Stimulated activated CD4-positive, alpha-beta T cell treated with anti-CD3 and anti-CD28 coated beads, TNF-alpha, amount 100 ng/mL, for 1 hour (primary cell): ENCODE measurements around the gene FN3KRP.

Experiments used
- DNase-seq, 3 donors: peaks; one replicate each; pipeline ENCODE4 v3.0.0-alpha.2; 2020; ENCODE audit warnings: low read depth in 3 of 3, low spot score in 1 of 3

The FN3KRP gene

GRCh38 chr17:82705756-82706155 is 10.8 kb upstream of the FN3KRP start:
- no peak for DNase-seq

GRCh38 chr17:82709024-82709675 is 7.4 kb upstream of the FN3KRP start:
- no peak for DNase-seq

- DNase-seq: no peak
These were observed 6.6 kb upstream of the FN3KRP start for GRCh38 chr17:82709676-82710498.

GRCh38 chr17:82710499-82711232 is 5.8 kb upstream of the FN3KRP start:
- no peak for DNase-seq

GRCh38 chr17:82713071-82713723 is 3.3 kb upstream of the FN3KRP start:
- DNase-seq: no peak

GRCh38 chr17:82718986-82719685 is 2.6 kb downstream of the FN3KRP start:
- DNase-seq: no peak

GRCh38 chr17:82720204-82720603 is 3.7 kb downstream of the FN3KRP start:
- DNase-seq: no peak

- no peak for DNase-seq
These were observed 6.0 kb downstream of the FN3KRP start for GRCh38 chr17:82722341-82723013.

- no peak for DNase-seq
These were observed 6.8 kb downstream of the FN3KRP start for GRCh38 chr17:82723169-82723807.

GRCh38 chr17:82726427-82726826 is 9.9 kb downstream of the FN3KRP start:
- no peak for DNase-seq

GRCh38 chr17:82729479-82730260 is 13.2 kb downstream of the FN3KRP start:
- DNase-seq: no peak

- no peak for DNase-seq
These were observed 15.7 kb downstream of the FN3KRP start for GRCh38 chr17:82732118-82732743.

- DNase-seq: no peak
These were observed 18.7 kb downstream of the FN3KRP start, which contains the start of gene FN3K for GRCh38 chr17:82734987-82735866. Gene FN3K, plus strand, starts transcription at chr17:82735615. Its CDS starts 22 bp downstream, at chr17:82735637.

- no peak for DNase-seq
These were observed 20.1 kb downstream of the FN3KRP start for GRCh38 chr17:82736511-82737185.

GRCh38 chr17:82737967-82738877 is 21.7 kb downstream of the FN3KRP start:
- no peak for DNase-seq
